Measurements from ENCODE around the gene PPL.

GRCh38 chr16:4897328-4897727 lies 39.6 kb downstream of the PPL start:
- no peak for TF ChIP-seq EZH2 (IDR thresholded peaks at IDR 0.05; ENCODE audit: borderline replicate concordance)
- TF ChIP-seq, protein P1, sequence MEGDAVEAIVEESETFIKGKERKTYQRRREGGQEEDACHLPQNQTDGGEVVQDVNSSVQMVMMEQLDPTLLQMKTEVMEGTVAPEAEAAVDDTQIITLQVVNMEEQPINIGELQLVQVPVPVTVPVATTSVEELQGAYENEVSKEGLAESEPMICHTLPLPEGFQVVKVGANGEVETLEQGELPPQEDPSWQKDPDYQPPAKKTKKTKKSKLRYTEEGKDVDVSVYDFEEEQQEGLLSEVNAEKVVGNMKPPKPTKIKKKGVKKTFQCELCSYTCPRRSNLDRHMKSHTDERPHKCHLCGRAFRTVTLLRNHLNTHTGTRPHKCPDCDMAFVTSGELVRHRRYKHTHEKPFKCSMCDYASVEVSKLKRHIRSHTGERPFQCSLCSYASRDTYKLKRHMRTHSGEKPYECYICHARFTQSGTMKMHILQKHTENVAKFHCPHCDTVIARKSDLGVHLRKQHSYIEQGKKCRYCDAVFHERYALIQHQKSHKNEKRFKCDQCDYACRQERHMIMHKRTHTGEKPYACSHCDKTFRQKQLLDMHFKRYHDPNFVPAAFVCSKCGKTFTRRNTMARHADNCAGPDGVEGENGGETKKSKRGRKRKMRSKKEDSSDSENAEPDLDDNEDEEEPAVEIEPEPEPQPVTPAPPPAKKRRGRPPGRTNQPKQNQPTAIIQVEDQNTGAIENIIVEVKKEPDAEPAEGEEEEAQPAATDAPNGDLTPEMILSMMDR (IDR thresholded peaks at IDR 0.05; ENCODE audit: poor library complexity), result no peak

Data from hepatocyte (in vitro differentiated cells).